Upper lobe of left lung (tissue), 6 donors: ENCODE data around the gene KRT32. TPM values are rescaled to one million over a fixed set of nuclear protein-coding genes. Genes with fewer than 3 reads are reported as not detected.

Source experiments
- ATAC-seq, 2 donors: fragments of 200-7000 bp; cut with Tn5 transposase; one replicate each; pipeline ENCODE4 v1.9.1; 2022; ENCODE audit warnings: mild to moderate bottlenecking in 2 of 2, moderate library complexity in 2 of 2; ENCODE audit not compliant: low FRiP score in 2 of 2
- DNase-seq, 2 donors: peaks; one replicate each; pipeline ENCODE4 v3.0.0-alpha.2; 2019 to 2020
- H3K27ac ChIP-seq, 4 donors: fragments of 200-600 bp; sonication (generic); one replicate each; pipeline ENCODE4 v1.5.1; 2016 to 2019
- H3K27me3 ChIP-seq, 4 donors: fragments of 200-600 bp; sonication (generic); one replicate each; pipeline ENCODE4 v1.5.1; 2017 to 2019
- H3K36me3 ChIP-seq, 4 donors: fragments of 200-600 bp; sonication (generic); one replicate each; pipeline ENCODE4 v1.5.1; 2016 to 2019
- H3K4me1 ChIP-seq, 4 donors: fragments of 200-600 bp; sonication (generic); one replicate each; pipeline ENCODE4 v1.5.1; 2018 to 2019
- H3K4me3 ChIP-seq, 4 donors: fragments of 200-600 bp; sonication (generic); one replicate each; pipeline ENCODE4 v1.5.1; 2017 to 2019; ENCODE audit warnings: mild to moderate bottlenecking in 2 of 4, moderate library complexity in 1 of 4
- H3K9me3 ChIP-seq, 4 donors: fragments of 200-600 bp; sonication (generic); one replicate each; pipeline ENCODE4 v1.5.1; 2018 to 2019
- EP300 ChIP-seq, 4 donors: sonication (generic); formaldehyde crosslinking; IDR thresholded peaks; one replicate each; pipeline ENCODE4 v1.5.1; 2017; ENCODE audit warnings: antibody characterized with exemption in 4 of 4, control low read depth in 2 of 4
- POLR2A ChIP-seq, 4 donors: fragments of 450-650 bp; IDR thresholded peaks; one replicate each; pipeline ENCODE4 v1.5.1; 2016 to 2017; ENCODE audit warnings: antibody characterized with exemption in 4 of 4, mild to moderate bottlenecking in 2 of 4
- POLR2AphosphoS5 ChIP-seq, 2 donors: sonication (generic); formaldehyde crosslinking; IDR thresholded peaks; one replicate each; pipeline ENCODE4 v1.5.1; 2017; ENCODE audit warnings: antibody characterized with exemption in 2 of 2
- WGBS, 2 donors: methylation state at CpG; one replicate each; pipeline ENCODE4 v1.1.5; 2017 to 2018; 5-methylcytosine and 5-hydroxymethylcytosine counted together
- total RNA-seq, 6 donors: library from RNA; depleted of rRNA in 4 of 6; stranded (reverse); fragments of >200 nt in 4 of 6; gene quantifications; one replicate each; pipeline versions ENCODE4 v1.1.0 to v1.2.1, GENCODE V29; 2016 to 2021
- TF ChIP-seq, protein P1 (sequence below), 6 experiments: fragments of 450-650 bp in 4 of 6; fragments of 200-600 bp in 2 of 6; sonication (generic) in 2 of 6; IDR thresholded peaks; one replicate each; pipeline ENCODE4 v1.5.1; 2016 to 2019; ENCODE audit warnings: antibody characterized with exemption in 6 of 6
- donor health status: DM: no; HTN: no; CAD: no; lungs with moderate emphysema.
- donor health status: DM: no; HTN: yes; CAD: no; lungs with severe emphysema.

KRT32 gene
- total RNA-seq, 6 donors from 2014 or later: not detected

GRCh38 chr17:41505809-41506767, 38.9 kb upstream of the KRT32 start:
- H3K4me1 ChIP-seq: peaks cover 0 to 5% (median 4%) of the 10 kb centered on the region in 4 donors
- H3K27me3 ChIP-seq: no peaks in the 10 kb centered on the region
- WGBS, 2 donors: 63 to 71% methylated on average over 14 of the region's 14 CpGs
- no peak overlapping the region for H3K4me3 ChIP-seq
- H3K27ac ChIP-seq: no peak overlapping the region
- DNase-seq: no peak
- H3K9me3 ChIP-seq: no peaks in the 10 kb centered on the region
- no peak for ATAC-seq
- TF ChIP-seq POLR2A (IDR thresholded peaks at IDR 0.05): no peak
- peak in 1 of 4 donors; percentile 32 for TF ChIP-seq EP300 (IDR thresholded peaks at IDR 0.05)
- TF ChIP-seq POLR2AphosphoS5 (IDR thresholded peaks at IDR 0.05): no peak
- TF ChIP-seq, protein P1, sequence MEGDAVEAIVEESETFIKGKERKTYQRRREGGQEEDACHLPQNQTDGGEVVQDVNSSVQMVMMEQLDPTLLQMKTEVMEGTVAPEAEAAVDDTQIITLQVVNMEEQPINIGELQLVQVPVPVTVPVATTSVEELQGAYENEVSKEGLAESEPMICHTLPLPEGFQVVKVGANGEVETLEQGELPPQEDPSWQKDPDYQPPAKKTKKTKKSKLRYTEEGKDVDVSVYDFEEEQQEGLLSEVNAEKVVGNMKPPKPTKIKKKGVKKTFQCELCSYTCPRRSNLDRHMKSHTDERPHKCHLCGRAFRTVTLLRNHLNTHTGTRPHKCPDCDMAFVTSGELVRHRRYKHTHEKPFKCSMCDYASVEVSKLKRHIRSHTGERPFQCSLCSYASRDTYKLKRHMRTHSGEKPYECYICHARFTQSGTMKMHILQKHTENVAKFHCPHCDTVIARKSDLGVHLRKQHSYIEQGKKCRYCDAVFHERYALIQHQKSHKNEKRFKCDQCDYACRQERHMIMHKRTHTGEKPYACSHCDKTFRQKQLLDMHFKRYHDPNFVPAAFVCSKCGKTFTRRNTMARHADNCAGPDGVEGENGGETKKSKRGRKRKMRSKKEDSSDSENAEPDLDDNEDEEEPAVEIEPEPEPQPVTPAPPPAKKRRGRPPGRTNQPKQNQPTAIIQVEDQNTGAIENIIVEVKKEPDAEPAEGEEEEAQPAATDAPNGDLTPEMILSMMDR (IDR thresholded peaks at IDR 0.05): no peak
- H3K36me3 ChIP-seq: no peaks in the 10 kb centered on the region

DNA sequence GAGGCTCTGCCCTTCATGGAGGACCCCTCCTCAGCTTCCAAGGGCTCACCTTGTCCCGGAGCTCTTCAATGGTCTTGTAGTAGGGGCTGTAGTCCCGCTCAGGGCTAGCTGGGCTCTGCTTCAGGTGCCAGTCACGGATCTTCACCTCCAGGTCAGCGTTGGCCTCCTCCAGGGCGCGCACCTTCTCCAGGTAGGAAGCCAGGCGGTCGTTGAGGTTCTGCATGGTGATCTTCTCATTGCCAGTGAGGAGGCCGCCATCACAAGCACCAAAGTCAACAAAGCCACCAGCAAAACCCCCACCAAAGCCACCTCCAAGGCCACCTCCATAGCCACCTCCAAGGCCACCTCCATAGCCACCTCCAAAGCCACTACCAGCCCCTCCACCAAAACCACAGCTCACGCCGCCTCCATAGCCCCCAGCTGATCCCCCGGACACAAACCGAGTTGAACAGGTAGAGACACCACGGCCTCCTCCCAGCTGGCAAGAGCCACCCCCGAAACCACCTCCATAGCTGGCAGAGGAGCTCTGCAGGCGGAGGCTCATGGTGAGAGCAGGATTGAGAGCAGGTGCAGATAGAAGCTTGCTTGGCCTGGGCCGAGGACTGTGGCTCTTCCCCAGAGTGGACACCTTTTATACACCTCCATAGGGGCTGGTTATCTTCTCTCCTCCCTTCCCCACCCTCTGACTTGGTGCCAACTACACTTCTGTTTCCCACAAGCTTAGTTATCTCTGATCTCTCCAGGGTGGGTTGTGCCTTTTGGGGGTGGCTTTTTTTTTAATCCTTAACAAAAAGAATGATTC, 38.0 kb upstream of the KRT32 start, which contains the start of gene KRT13:
TSS of gene KRT13 (minus strand) at position 606 of the 802 bp plus-strand sequence. CDS start at position 544, 62 bp downstream.
- WGBS, 2 donors: 85% methylated on average over 17 of the region's 17 CpGs
- Histone ChIP-seq H3K4me3 (no peak within 1 kb of the TSS), H3K36me3 (no peaks in the 10 kb centered on the region), H3K4me1 (peaks cover 0 to 5% (median 2%) of the 10 kb centered on the region in 4 donors), H3K27me3 (no peaks in the 10 kb centered on the region), H3K27ac (no peak within 1 kb of the TSS), H3K9me3 (no peaks in the 10 kb centered on the region)
- DNase-seq (no peak), ATAC-seq (no peak)
- TF ChIP-seq POLR2A (IDR thresholded peaks at IDR 0.05) (no peak), POLR2AphosphoS5 (IDR thresholded peaks at IDR 0.05) (no peak), EP300 (IDR thresholded peaks at IDR 0.05) (no peak)
- TF ChIP-seq, protein P1 (IDR thresholded peaks at IDR 0.05): no peak

GRCh38 chr17:41504246-41504977, 37.2 kb upstream of the KRT32 start:
- no peak for ATAC-seq
- no peak for TF ChIP-seq EP300 (IDR thresholded peaks at IDR 0.05)
- DNase-seq: no peak
- 59 to 71% methylated on average over 8 of the region's 8 CpGs for WGBS, 2 donors
- Histone ChIP-seq H3K36me3 (no peaks in the 10 kb centered on the region), H3K4me3 (no peak overlapping the region), H3K4me1 (peaks cover 0 to 5% (median 2%) of the 10 kb centered on the region in 4 donors), H3K27me3 (no peaks in the 10 kb centered on the region), H3K27ac (no peak overlapping the region), H3K9me3 (no peaks in the 10 kb centered on the region)

DNA sequence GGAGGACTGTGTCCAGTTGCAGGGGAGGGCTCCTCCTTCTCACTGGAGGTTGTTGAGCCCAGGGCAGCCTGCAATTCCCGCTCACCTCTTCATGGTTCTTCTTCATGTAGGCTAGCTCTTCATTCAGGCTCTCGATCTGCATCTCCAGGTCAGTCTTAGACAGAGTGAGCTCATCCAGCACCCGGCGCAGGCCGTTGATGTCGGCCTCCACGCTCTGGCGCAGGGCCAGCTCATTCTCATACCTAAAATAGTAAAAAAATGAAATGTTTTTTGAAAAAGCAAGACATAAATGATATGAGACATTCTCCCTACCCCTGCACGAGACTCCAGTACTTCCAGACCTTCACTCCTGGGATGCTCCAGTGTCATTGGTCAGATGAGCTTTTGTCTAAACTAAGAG, 36.0 kb upstream of the KRT32 start:
- ATAC-seq: no peak
- Histone ChIP-seq H3K27ac (no peak overlapping the region), H3K4me3 (no peak overlapping the region), H3K36me3 (no peaks in the 10 kb centered on the region), H3K27me3 (no peaks in the 10 kb centered on the region), H3K9me3 (no peaks in the 10 kb centered on the region), H3K4me1 (peaks cover 0 to 8% (median 3%) of the 10 kb centered on the region in 4 donors)
- TF ChIP-seq, protein P1 (IDR thresholded peaks at IDR 0.05): no peak
- TF ChIP-seq POLR2AphosphoS5 (IDR thresholded peaks at IDR 0.05) (no peak), EP300 (IDR thresholded peaks at IDR 0.05) (no peak), POLR2A (IDR thresholded peaks at IDR 0.05) (no peak)
- WGBS, 2 donors: 84 to 89% methylated on average over 9 of the region's 9 CpGs
- no peak for DNase-seq
